SU-DHL-6 (cell line): ENCODE measurements around the gene TMEM240.
"Not testable (repeated sequence)": the region's sequence is repeated elsewhere in the genome, so short reads cannot be mapped to it uniquely, and the experiment has no call there.

Experiments used
- H2AFZ ChIP-seq: fragments of 200-600 bp; sonication (generic); 2 replicates; pipeline ENCODE4 v1.6.1; 2014; ENCODE audit warnings: low read depth, mild to moderate bottlenecking, moderate library complexity, mixed read lengths, antibody characterized with exemption, low read length; ENCODE audit not compliant: severe bottlenecking
- H3F3A ChIP-seq: fragments of 200-600 bp; shearing (Covaris generic); 2 replicates; pipeline ENCODE4 v1.6.0; 2016; ENCODE audit warnings: antibody characterized with exemption, mild to moderate bottlenecking; ENCODE audit not compliant: insufficient read depth
- H3K27ac ChIP-seq: fragments of 200-600 bp; sonication (generic); 2 replicates; pipeline ENCODE4 v1.5.1; 2016; ENCODE audit warnings: low read depth, mild to moderate bottlenecking, low read length, moderate library complexity, mixed read lengths
- H3K27me3 ChIP-seq: fragments of 200-600 bp; sonication (generic), shearing (Covaris generic); 2 replicates; pipeline ENCODE4 v1.6.0; 2014; ENCODE audit warnings: mild to moderate bottlenecking, low read length
- H3K36me3 ChIP-seq: fragments of 200-600 bp; sonication (generic); 2 replicates; pipeline ENCODE4 v1.6.1; 2014; ENCODE audit warnings: mild to moderate bottlenecking, low read length, mixed read lengths
- H3K4me2 ChIP-seq: fragments of 300-600, 200-600 bp; shearing (Covaris generic), sonication (generic); 2 replicates; pipeline ENCODE4 v1.6.0; 2014; ENCODE audit warnings: low read length, low read depth, mild to moderate bottlenecking; ENCODE audit not compliant: poor library complexity, severe bottlenecking
- H3K4me3 ChIP-seq: fragments of 200-600 bp; sonication (generic); 2 replicates; pipeline ENCODE4 v1.5.1; 2014; ENCODE audit warnings: antibody characterized with exemption, low read length, mild to moderate bottlenecking, mixed read lengths; ENCODE audit not compliant: insufficient read depth, poor library complexity, severe bottlenecking
- H3K79me2 ChIP-seq: fragments of 200-600 bp; sonication (generic); 2 replicates; pipeline ENCODE4 v1.6.1; 2014; ENCODE audit warnings: mild to moderate bottlenecking, low read length, moderate library complexity; ENCODE audit not compliant: insufficient read depth
- H3K9ac ChIP-seq: fragments of 200-600 bp; sonication (generic); 2 replicates; pipeline ENCODE4 v1.7.0; 2014; ENCODE audit warnings: mild to moderate bottlenecking, low read length
- H3K9me2 ChIP-seq: fragments of 200-600 bp; sonication (generic); replicated peaks from 2 replicates; pipeline ENCODE4 v1.6.1; 2014; ENCODE audit warnings: low read length; ENCODE audit not compliant: insufficient read depth
- H3K9me3 ChIP-seq: fragments of 200-600 bp; sonication (generic); 2 replicates; pipeline ENCODE4 v1.6.1; 2014; ENCODE audit warnings: low read length, mixed read lengths; ENCODE audit not compliant: insufficient read depth
- H4K20me1 ChIP-seq: fragments of 200-600 bp; sonication (generic); 2 replicates; pipeline ENCODE4 v1.6.1; 2014; ENCODE audit warnings: low read depth, mild to moderate bottlenecking, antibody characterized with exemption, low read length, moderate library complexity, mixed read lengths
- EZH2phosphoT487 ChIP-seq: fragments of 200-600 bp; sonication (generic), shearing (Covaris generic); conservative IDR thresholded peaks from 2 replicates; pipeline ENCODE4 v1.6.1; 2018; ENCODE audit warnings: mild to moderate bottlenecking, antibody characterized with exemption, low read length, moderate library complexity, mixed read lengths
- TF ChIP-seq, protein P1 (sequence below): fragments of 200-600 bp; sonication (generic); IDR thresholded peaks from one replicate; pipeline ENCODE4 v1.5.1; 2017; ENCODE audit warnings: antibody characterized with exemption, mild to moderate bottlenecking, low read length, moderate library complexity; ENCODE audit not compliant: insufficient read depth, poor library complexity, severe bottlenecking

TMEM240 gene

DNA sequence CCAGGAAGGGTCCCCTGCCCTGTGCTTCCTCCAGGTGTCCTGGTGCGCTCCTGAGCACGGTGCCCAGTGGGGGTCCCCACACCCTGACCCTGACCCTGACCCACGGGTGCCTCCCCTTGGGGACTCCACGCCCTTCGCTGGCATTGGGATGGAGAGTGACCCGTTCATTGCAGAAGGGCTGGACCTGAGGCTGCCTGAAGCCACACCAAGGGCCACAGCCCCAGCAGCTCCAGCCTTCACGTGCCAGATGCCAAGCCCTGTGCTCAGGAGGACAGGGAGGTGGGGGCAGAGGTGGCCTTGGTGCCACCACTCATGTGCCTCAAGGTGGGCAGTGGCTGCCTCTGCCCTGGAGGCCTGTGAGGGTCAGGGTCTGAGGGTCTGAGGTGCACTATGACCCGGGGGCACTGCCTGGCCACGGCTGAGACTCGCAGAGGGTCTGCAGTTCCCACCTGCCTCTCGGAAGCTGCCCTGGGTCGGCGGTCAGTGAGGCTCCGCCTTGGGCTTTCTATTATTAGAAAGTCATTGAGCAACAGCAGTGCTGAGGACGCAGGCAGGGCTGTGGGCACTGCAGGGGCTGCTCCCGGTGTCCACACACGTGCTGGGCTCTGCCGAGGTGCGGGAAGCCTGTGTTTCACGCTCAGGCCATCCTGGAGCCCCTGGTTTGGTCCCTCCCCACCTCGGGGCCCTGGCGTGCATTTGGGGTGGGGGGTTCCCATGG is 7.1 kb downstream of the TMEM240 start:
- H3K9me3 ChIP-seq, H3K9ac ChIP-seq, H4K20me1 ChIP-seq, H3F3A ChIP-seq, H3K4me2 ChIP-seq, H3K36me3 ChIP-seq, H3K79me2 ChIP-seq, H3K4me3 ChIP-seq, H2AFZ ChIP-seq, H3K9me2 ChIP-seq, H3K27me3 ChIP-seq, H3K27ac ChIP-seq: not testable (repeated sequence)

DNA sequence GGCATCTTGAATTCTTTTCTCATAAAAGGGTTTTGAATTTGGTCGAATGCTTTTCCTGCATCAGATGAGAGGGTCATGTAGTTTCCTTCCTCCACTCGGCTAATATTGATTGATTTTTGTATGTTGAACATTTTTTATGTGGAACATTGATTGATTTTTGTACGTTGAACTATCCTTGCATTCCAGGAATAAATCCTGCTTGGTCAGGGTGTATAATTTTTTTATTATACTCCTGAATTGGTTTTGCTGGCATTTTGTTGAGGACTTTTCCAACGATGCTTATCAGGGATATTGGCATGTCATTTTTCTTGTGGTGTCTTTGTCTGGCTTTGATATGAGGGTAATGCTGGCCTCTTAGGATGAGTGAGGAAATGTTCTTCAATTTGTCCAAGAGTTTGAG is 8.5 kb downstream of the TMEM240 start:
- H3F3A ChIP-seq = no peaks in the 10 kb centered on the region; the same call in 1 of the 2 replicates
- TF ChIP-seq EZH2phosphoT487 = no peak
- TF ChIP-seq, protein P1, sequence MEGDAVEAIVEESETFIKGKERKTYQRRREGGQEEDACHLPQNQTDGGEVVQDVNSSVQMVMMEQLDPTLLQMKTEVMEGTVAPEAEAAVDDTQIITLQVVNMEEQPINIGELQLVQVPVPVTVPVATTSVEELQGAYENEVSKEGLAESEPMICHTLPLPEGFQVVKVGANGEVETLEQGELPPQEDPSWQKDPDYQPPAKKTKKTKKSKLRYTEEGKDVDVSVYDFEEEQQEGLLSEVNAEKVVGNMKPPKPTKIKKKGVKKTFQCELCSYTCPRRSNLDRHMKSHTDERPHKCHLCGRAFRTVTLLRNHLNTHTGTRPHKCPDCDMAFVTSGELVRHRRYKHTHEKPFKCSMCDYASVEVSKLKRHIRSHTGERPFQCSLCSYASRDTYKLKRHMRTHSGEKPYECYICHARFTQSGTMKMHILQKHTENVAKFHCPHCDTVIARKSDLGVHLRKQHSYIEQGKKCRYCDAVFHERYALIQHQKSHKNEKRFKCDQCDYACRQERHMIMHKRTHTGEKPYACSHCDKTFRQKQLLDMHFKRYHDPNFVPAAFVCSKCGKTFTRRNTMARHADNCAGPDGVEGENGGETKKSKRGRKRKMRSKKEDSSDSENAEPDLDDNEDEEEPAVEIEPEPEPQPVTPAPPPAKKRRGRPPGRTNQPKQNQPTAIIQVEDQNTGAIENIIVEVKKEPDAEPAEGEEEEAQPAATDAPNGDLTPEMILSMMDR = no peak
- H2AFZ ChIP-seq = no peak overlapping the region
- H3K79me2 ChIP-seq = no peaks in the 10 kb centered on the region
- H3K9me2 ChIP-seq = no peaks in the 10 kb centered on the region
- no peaks in the 10 kb centered on the region for H4K20me1 ChIP-seq
- H3K36me3 ChIP-seq = no peaks in the 10 kb centered on the region
- no peak overlapping the region for H3K4me2 ChIP-seq
- H3K4me3 ChIP-seq = no peak overlapping the region
- H3K27ac ChIP-seq = no peak overlapping the region
- H3K27me3 ChIP-seq = no peaks in the 10 kb centered on the region
- H3K9me3 ChIP-seq = no peaks in the 10 kb centered on the region
- no peak overlapping the region for H3K9ac ChIP-seq

DNA sequence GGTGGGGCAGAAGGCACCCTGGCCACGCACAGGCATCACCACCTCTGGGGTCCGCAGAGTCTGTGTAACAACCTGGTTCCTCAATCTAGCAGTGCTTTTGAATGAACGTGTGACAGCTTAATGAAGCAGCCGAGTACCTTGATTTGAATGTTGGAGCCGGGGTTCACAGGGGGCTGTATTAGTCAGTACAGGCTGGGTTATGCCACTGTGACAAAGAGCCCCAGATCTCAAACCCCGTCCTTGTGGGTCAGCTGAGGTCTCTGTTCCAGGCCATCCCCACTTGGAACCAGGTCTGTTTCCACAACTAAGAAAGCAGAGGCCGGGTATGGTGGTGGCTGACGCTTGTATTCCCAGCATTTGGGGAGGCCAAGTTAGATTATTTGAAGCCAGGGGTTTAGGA is 10.5 kb downstream of the TMEM240 start:
- no peaks in the 10 kb centered on the region; the same call in 1 of the 2 replicates for H3F3A ChIP-seq
- H2AFZ ChIP-seq = no peak overlapping the region
- H3K4me2 ChIP-seq = no peak overlapping the region
- no peaks in the 10 kb centered on the region for H3K9me2 ChIP-seq
- TF ChIP-seq EZH2phosphoT487 = no peak
- TF ChIP-seq, protein P1 = no peak
- H3K36me3 ChIP-seq = no peaks in the 10 kb centered on the region
- no peaks in the 10 kb centered on the region for H4K20me1 ChIP-seq
- H3K9me3 ChIP-seq = no peaks in the 10 kb centered on the region
- H3K9ac ChIP-seq = no peak overlapping the region
- H3K4me3 ChIP-seq = no peak overlapping the region
- no peaks in the 10 kb centered on the region for H3K27me3 ChIP-seq
- H3K27ac ChIP-seq = no peak overlapping the region
- no peaks in the 10 kb centered on the region for H3K79me2 ChIP-seq

DNA sequence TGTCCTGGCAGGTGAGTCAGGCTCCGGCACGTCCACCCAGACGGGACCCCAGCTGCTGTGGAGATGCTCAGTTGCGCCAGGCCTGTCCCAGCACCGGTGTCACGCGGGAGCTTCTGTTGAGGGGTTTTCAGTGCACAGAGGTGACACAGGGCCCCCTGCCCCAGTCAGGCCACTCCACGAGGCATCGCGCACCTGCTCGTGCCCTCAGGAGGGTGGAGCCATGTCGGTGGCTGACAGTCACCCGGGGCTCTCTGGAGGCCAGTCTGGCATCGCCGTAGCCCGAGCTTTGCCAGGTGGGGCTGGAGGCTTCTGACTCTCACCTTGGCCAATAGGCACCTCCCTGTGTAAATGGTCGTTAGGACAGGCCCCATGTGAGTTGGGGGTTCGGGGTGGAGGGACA is 11.1 kb downstream of the TMEM240 start:
- Histone ChIP-seq H3K36me3 (no peaks in the 10 kb centered on the region), H3K4me3 (no peak overlapping the region), H3K4me2 (no peak overlapping the region)

More for the DNA sequence above, 11.1 kb downstream of the TMEM240 start:
- no peaks in the 10 kb centered on the region for H3K9me2 ChIP-seq
- H3F3A ChIP-seq = no peaks in the 10 kb centered on the region; the same call in 1 of the 2 replicates
- no peak overlapping the region for H2AFZ ChIP-seq
- H3K27ac ChIP-seq = no peak overlapping the region
- no peaks in the 10 kb centered on the region for H3K79me2 ChIP-seq
- no peak overlapping the region for H3K9ac ChIP-seq
- no peaks in the 10 kb centered on the region for H4K20me1 ChIP-seq
- no peaks in the 10 kb centered on the region for H3K27me3 ChIP-seq
- no peaks in the 10 kb centered on the region for H3K9me3 ChIP-seq
- TF ChIP-seq, protein P1 = no peak
- no peak for TF ChIP-seq EZH2phosphoT487
